SU-DHL-6 (cell line): Measurements from ENCODE around the gene C19orf33.

Experiments
- H2AFZ ChIP-seq: fragments of 200-600 bp; sonication (generic); 2 replicates; pipeline ENCODE4 v1.6.1; 2014; ENCODE audit warnings: low read depth, mild to moderate bottlenecking, moderate library complexity, mixed read lengths, antibody characterized with exemption, low read length; ENCODE audit not compliant: severe bottlenecking
- H3F3A ChIP-seq: fragments of 200-600 bp; shearing (Covaris generic); 2 replicates; pipeline ENCODE4 v1.6.0; 2016; ENCODE audit warnings: antibody characterized with exemption, mild to moderate bottlenecking; ENCODE audit not compliant: insufficient read depth
- H3K27ac ChIP-seq: fragments of 200-600 bp; sonication (generic); 2 replicates; pipeline ENCODE4 v1.5.1; 2016; ENCODE audit warnings: low read depth, mild to moderate bottlenecking, low read length, moderate library complexity, mixed read lengths
- H3K27me3 ChIP-seq: fragments of 200-600 bp; sonication (generic), shearing (Covaris generic); 2 replicates; pipeline ENCODE4 v1.6.0; 2014; ENCODE audit warnings: mild to moderate bottlenecking, low read length
- H3K36me3 ChIP-seq: fragments of 200-600 bp; sonication (generic); 2 replicates; pipeline ENCODE4 v1.6.1; 2014; ENCODE audit warnings: mild to moderate bottlenecking, low read length, mixed read lengths
- H3K4me2 ChIP-seq: fragments of 300-600, 200-600 bp; shearing (Covaris generic), sonication (generic); 2 replicates; pipeline ENCODE4 v1.6.0; 2014; ENCODE audit warnings: low read length, low read depth, mild to moderate bottlenecking; ENCODE audit not compliant: poor library complexity, severe bottlenecking
- H3K4me3 ChIP-seq: fragments of 200-600 bp; sonication (generic); 2 replicates; pipeline ENCODE4 v1.5.1; 2014; ENCODE audit warnings: antibody characterized with exemption, low read length, mild to moderate bottlenecking, mixed read lengths; ENCODE audit not compliant: insufficient read depth, poor library complexity, severe bottlenecking
- H3K79me2 ChIP-seq: fragments of 200-600 bp; sonication (generic); 2 replicates; pipeline ENCODE4 v1.6.1; 2014; ENCODE audit warnings: mild to moderate bottlenecking, low read length, moderate library complexity; ENCODE audit not compliant: insufficient read depth
- H3K9ac ChIP-seq: fragments of 200-600 bp; sonication (generic); 2 replicates; pipeline ENCODE4 v1.7.0; 2014; ENCODE audit warnings: mild to moderate bottlenecking, low read length
- H3K9me2 ChIP-seq: fragments of 200-600 bp; sonication (generic); replicated peaks from 2 replicates; pipeline ENCODE4 v1.6.1; 2014; ENCODE audit warnings: low read length; ENCODE audit not compliant: insufficient read depth
- H3K9me3 ChIP-seq: fragments of 200-600 bp; sonication (generic); 2 replicates; pipeline ENCODE4 v1.6.1; 2014; ENCODE audit warnings: low read length, mixed read lengths; ENCODE audit not compliant: insufficient read depth
- H4K20me1 ChIP-seq: fragments of 200-600 bp; sonication (generic); 2 replicates; pipeline ENCODE4 v1.6.1; 2014; ENCODE audit warnings: low read depth, mild to moderate bottlenecking, antibody characterized with exemption, low read length, moderate library complexity, mixed read lengths
- EZH2phosphoT487 ChIP-seq: fragments of 200-600 bp; sonication (generic), shearing (Covaris generic); conservative IDR thresholded peaks from 2 replicates; pipeline ENCODE4 v1.6.1; 2018; ENCODE audit warnings: mild to moderate bottlenecking, antibody characterized with exemption, low read length, moderate library complexity, mixed read lengths
- TF ChIP-seq, protein P1 (sequence below): fragments of 200-600 bp; sonication (generic); IDR thresholded peaks from one replicate; pipeline ENCODE4 v1.5.1; 2017; ENCODE audit warnings: antibody characterized with exemption, mild to moderate bottlenecking, low read length, moderate library complexity; ENCODE audit not compliant: insufficient read depth, poor library complexity, severe bottlenecking

C19orf33 gene

GRCh38 chr19:38350883-38351282 lies 46.8 kb downstream of the C19orf33 start:
- no peaks in the 10 kb centered on the region for H3K36me3 ChIP-seq
- H3K79me2 ChIP-seq, result no peaks in the 10 kb centered on the region
- H3F3A ChIP-seq, result no peaks in the 10 kb centered on the region
- H4K20me1 ChIP-seq, result no peaks in the 10 kb centered on the region
- no peaks in the 10 kb centered on the region for H3K9me3 ChIP-seq
- H3K27me3 ChIP-seq, result no peaks in the 10 kb centered on the region
- H3K9ac ChIP-seq, result no peak overlapping the region
- no peak overlapping the region for H3K4me3 ChIP-seq
- H3K9me2 ChIP-seq, result no peaks in the 10 kb centered on the region
- no peak overlapping the region for H2AFZ ChIP-seq
- TF ChIP-seq, protein P1, sequence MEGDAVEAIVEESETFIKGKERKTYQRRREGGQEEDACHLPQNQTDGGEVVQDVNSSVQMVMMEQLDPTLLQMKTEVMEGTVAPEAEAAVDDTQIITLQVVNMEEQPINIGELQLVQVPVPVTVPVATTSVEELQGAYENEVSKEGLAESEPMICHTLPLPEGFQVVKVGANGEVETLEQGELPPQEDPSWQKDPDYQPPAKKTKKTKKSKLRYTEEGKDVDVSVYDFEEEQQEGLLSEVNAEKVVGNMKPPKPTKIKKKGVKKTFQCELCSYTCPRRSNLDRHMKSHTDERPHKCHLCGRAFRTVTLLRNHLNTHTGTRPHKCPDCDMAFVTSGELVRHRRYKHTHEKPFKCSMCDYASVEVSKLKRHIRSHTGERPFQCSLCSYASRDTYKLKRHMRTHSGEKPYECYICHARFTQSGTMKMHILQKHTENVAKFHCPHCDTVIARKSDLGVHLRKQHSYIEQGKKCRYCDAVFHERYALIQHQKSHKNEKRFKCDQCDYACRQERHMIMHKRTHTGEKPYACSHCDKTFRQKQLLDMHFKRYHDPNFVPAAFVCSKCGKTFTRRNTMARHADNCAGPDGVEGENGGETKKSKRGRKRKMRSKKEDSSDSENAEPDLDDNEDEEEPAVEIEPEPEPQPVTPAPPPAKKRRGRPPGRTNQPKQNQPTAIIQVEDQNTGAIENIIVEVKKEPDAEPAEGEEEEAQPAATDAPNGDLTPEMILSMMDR, result no peak
- no peak for TF ChIP-seq EZH2phosphoT487
- H3K4me2 ChIP-seq, result no peak overlapping the region
- no peak overlapping the region for H3K27ac ChIP-seq

DNA sequence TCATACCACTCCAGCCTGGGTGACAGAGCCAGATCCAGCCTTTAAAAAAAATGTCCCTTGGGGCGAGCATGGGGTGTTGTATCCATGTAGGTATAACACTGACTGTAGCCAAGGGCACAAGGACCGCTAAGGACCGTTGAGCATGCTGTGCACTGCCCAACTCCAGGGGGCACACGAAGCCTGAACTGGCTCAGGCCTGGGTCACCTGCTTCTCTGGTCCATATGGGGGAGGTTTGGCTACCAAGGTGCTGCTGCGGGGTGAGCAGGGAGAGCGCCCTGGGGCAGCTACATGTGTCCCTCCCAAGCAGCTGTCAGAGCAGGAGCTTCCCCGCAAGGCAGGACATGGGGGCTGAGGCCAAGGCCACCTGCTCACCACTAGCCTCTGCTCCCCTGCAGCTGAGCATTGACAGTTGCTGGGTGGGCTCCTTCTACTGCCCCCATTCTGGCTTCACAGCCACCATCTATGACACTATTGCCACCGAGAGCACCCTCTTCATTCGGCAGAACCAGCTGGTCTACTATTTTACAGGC lies 47.9 kb downstream of the C19orf33 start:
- Histone ChIP-seq H3F3A (no peaks in the 10 kb centered on the region), H3K4me2 (no peak overlapping the region), H3K27me3 (no peaks in the 10 kb centered on the region), H3K9ac (no peak overlapping the region), H3K9me2 (no peaks in the 10 kb centered on the region), H3K9me3 (no peaks in the 10 kb centered on the region), H3K27ac (no peak overlapping the region), H4K20me1 (no peaks in the 10 kb centered on the region), H3K36me3 (no peaks in the 10 kb centered on the region), H2AFZ (no peak overlapping the region), H3K79me2 (no peaks in the 10 kb centered on the region), H3K4me3 (no peak overlapping the region)
- TF ChIP-seq EZH2phosphoT487, result no peak
- TF ChIP-seq, protein P1, result no peak

GRCh38 chr19:38352611-38353010 lies 48.6 kb downstream of the C19orf33 start:
- Histone ChIP-seq H4K20me1 (no peaks in the 10 kb centered on the region), H3F3A (no peaks in the 10 kb centered on the region), H2AFZ (no peak overlapping the region), H3K4me2 (no peak overlapping the region), H3K27ac (no peak overlapping the region), H3K9me2 (no peaks in the 10 kb centered on the region), H3K27me3 (no peaks in the 10 kb centered on the region), H3K36me3 (no peaks in the 10 kb centered on the region), H3K4me3 (no peak overlapping the region), H3K79me2 (no peaks in the 10 kb centered on the region), H3K9ac (no peak overlapping the region), H3K9me3 (no peaks in the 10 kb centered on the region)
- TF ChIP-seq, protein P1, result no peak
- TF ChIP-seq EZH2phosphoT487, result no peak
